GM10847 (cell line): ENCODE data around the gene NTRK2.

Source experiments
- POLR2A ChIP-seq: IDR thresholded peaks from 2 replicates; pipeline ENCODE4 v1.6.1; 2011; ENCODE audit not compliant: insufficient read length; ENCODE audit errors: extremely low read depth

NTRK2 gene

GRCh38 chr9:84702471-84702870, 32.9 kb downstream of the NTRK2 start:
- no peak for TF ChIP-seq POLR2A

GRCh38 chr9:84703793-84704192, 34.3 kb downstream of the NTRK2 start:
- TF ChIP-seq POLR2A, result no peak

GRCh38 chr9:84705128-84705527, 35.6 kb downstream of the NTRK2 start:
- TF ChIP-seq POLR2A, result no peak

GRCh38 chr9:84708400-84708799, 38.9 kb downstream of the NTRK2 start:
- no peak for TF ChIP-seq POLR2A

- TF ChIP-seq POLR2A, result no peak
Measured at GRCh38 chr9:84709056-84709455, 39.5 kb downstream of the NTRK2 start.

GRCh38 chr9:84710701-84711397, 41.3 kb downstream of the NTRK2 start:
- TF ChIP-seq POLR2A, result no peak

GRCh38 chr9:84711398-84711777, 41.9 kb downstream of the NTRK2 start:
- TF ChIP-seq POLR2A, result no peak

DNA sequence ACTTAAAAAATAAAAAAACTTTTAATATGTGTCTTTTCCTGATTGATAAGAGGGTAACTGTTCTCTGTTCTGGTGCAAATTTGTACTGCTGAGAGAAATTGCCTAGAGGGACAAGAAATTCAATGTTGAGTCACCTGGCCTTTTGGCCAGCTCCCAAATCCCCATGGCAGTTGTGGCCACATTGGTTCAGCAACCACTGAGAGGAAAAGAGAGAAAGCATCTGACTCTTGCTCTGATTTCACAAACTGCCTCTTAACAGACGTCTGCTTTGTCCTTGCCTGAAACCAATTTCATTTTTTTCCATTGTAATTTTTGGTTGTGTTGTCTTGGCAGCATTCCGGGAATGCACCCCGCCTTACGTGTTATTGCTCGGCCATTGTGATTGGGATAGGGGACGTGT, 42.4 kb downstream of the NTRK2 start:
- TF ChIP-seq POLR2A, result no peak

DNA sequence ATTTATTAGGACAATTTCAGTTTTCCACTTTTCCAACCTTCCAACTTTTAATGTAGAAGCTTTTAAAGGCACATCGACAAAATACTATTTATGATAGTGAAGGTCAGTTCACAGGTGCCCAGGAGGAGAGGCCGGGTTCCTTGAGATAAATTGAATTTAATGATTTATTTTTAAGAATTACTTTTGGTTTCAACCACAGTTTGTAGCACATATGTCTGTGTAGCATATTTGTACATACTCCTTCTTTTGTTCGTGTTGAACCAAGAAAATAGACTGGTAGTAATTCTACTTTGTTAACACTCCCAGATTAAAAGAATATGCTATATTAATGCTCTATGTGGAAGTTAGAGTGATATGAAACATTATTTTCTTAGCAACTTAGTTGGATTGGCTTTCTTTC, 46.7 kb downstream of the NTRK2 start:
- no peak for TF ChIP-seq POLR2A

DNA sequence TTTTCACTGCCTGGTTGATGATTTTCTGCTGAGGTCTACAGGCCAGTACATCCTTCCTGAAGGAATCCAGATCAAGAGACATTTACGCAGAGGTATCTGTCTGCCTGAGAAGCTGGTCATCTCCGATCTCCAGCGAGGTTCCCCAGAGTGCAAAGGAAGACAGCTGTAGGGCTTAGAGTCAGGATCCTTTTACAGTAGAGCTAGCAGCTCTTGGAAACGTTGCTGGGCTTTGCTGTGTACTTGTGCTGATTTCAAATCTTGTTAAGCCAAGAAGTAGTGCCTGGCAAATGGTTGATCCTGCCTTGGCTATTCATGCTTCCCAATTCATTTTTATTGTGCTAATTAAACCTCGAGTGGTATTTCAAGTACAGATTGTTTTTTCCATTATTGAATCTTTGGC, 48.9 kb downstream of the NTRK2 start:
- no peak for TF ChIP-seq POLR2A

DNA sequence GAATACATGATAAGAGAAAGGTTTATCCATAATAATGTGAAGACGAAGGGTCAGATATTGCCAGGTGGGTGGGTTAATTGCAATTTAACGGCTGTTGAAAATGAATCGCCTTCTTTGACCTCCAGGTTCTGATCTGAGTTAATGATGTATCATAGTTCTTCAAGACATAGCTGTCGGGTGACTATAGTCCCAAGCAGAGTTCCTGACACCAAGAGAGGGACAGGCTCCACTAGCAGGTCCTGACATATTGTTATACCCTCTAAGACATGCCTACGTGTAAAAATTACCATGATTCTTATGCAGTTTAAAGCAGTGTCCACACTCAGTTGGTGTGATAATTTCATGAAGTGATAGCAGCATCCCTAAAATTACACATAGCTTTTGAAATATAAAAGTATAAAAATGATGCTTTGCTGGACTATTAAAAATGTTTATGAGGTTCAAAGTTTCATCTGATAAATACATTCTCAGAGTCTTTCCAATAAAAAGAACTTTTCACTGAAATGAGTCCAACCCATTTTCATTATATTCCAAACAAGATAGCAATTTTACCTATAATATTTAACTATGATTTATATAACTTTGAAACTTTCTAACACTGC, 53.0 kb downstream of the NTRK2 start:
- TF ChIP-seq POLR2A, result no peak

DNA sequence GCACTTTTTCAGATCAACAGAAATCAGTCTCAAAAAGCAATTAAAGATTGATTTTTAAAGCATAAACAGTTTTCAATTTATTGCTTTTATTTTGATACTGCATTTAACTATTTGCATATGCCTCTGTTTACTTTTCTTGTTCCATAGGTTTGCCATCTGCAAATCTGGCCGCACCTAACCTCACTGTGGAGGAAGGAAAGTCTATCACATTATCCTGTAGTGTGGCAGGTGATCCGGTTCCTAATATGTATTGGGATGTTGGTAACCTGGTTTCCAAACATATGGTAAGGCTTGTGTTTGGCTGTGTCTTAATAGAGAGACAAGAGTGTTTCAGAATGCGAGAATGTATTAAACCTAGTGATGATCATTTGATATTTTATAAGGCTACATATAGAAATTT, 53.9 kb downstream of the NTRK2 start:
- no peak for TF ChIP-seq POLR2A

GRCh38 chr9:84731696-84732095, 62.2 kb downstream of the NTRK2 start:
- TF ChIP-seq POLR2A, result no peak

- TF ChIP-seq POLR2A, result no peak
Measured at GRCh38 chr9:84736081-84736480, 66.6 kb downstream of the NTRK2 start.

DNA sequence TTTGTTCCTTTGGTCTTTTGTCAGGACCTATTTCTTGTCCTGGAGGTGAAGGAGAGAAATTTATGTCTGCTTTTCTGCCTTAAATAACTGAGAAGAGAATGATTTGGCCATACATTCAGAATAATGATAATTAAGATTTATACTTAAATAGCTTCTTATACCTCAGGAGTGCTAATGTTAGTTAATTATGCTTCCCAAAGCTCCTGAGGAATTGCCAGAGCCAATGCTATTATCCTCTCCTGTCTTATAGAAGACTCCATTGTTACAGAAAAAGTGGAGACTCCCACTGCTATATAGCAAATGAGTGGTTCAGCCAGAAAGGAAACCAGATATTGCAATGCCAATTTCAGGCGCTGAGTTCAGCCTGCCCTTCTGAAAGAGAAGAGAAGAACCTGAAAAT, 67.0 kb downstream of the NTRK2 start:
- TF ChIP-seq POLR2A, result no peak

GRCh38 chr9:84738353-84738752, 68.8 kb downstream of the NTRK2 start:
- TF ChIP-seq POLR2A, result no peak

DNA sequence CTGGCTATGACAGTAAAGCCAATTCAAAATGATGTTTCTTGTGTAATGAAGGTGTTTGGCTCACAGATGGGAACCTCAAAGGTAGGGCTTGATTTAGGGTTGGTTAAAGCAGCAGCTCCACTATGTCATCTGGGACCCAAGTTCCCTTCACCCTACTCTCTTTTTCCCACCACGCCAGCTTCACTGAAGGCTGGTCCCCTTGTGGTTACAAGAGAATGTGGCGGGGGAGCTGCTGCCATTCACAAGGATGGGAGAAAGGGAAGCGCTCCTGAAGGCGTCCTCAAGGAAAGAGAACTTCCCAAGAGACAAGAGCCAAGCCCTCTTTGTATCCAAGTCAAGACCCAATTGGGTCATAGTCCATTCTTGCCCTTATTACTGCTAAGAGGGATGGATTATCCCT, 72.7 kb downstream of the NTRK2 start:
- no peak for TF ChIP-seq POLR2A

GRCh38 chr9:84744195-84744594, 74.7 kb downstream of the NTRK2 start:
- TF ChIP-seq POLR2A, result no peak

GRCh38 chr9:84744726-84745125, 75.2 kb downstream of the NTRK2 start:
- no peak for TF ChIP-seq POLR2A
